Measurements from ENCODE around the gene ADRA2B.
"Not testable (repeated sequence)": the region's sequence is repeated elsewhere in the genome, so short reads cannot be mapped to it uniquely, and the experiment has no call there.

The ADRA2B gene

GRCh38 chr2:96085541-96086355, 30.6 kb downstream of the ADRA2B start:
- DNase-seq: no peak

- not testable (repeated sequence) for DNase-seq
These were observed 31.4 kb downstream of the ADRA2B start for GRCh38 chr2:96084858-96085518.

- no peak for DNase-seq
These were observed 32.1 kb downstream of the ADRA2B start for GRCh38 chr2:96083989-96084857.

GRCh38 chr2:96083064-96083939, 33.1 kb downstream of the ADRA2B start:
- DNase-seq: no peak

GRCh38 chr2:96082211-96083063, 33.9 kb downstream of the ADRA2B start:
- no peak for DNase-seq

GRCh38 chr2:96081042-96081441, 35.3 kb downstream of the ADRA2B start:
- DNase-seq: no peak

- no peak for DNase-seq
These were observed 41.1 kb downstream of the ADRA2B start for GRCh38 chr2:96075199-96075771.

- DNase-seq: no peak
These were observed 42.2 kb downstream of the ADRA2B start for GRCh38 chr2:96074156-96074555.

- DNase-seq: no peak
These were observed 43.1 kb downstream of the ADRA2B start for GRCh38 chr2:96073170-96073775.

GRCh38 chr2:96072746-96073145, 43.6 kb downstream of the ADRA2B start:
- DNase-seq: no peak

- DNase-seq: not testable (repeated sequence)
These were observed 44.3 kb downstream of the ADRA2B start for GRCh38 chr2:96071977-96072491.

- DNase-seq: not testable (repeated sequence)
These were observed 45.0 kb downstream of the ADRA2B start for GRCh38 chr2:96071087-96071976.

- not testable (repeated sequence) for DNase-seq
These were observed 46.0 kb downstream of the ADRA2B start for GRCh38 chr2:96070351-96070750.

- not testable (repeated sequence) for DNase-seq
These were observed 46.5 kb downstream of the ADRA2B start for GRCh38 chr2:96069878-96070277.

GRCh38 chr2:96067902-96068581, 48.3 kb downstream of the ADRA2B start:
- not testable (repeated sequence) for DNase-seq

GRCh38 chr2:96067098-96067660, 49.2 kb downstream of the ADRA2B start:
- DNase-seq: not testable (repeated sequence)

GRCh38 chr2:96066511-96066910, 49.9 kb downstream of the ADRA2B start:
- DNase-seq: not testable (repeated sequence)

GRCh38 chr2:96065954-96066353, 50.4 kb downstream of the ADRA2B start:
- not testable (repeated sequence) for DNase-seq
